CD4-positive, alpha-beta T cell treated with Interleukin-6 at 100 ng/mL for 8 hours (primary cell): ENCODE results near the gene TMEM131L.
"Not testable (repeated sequence)": the region's sequence is repeated elsewhere in the genome, so short reads cannot be mapped to it uniquely, and the experiment has no call there.

Experiments
- DNase-seq: peaks from one replicate; pipeline ENCODE4 v3.0.0-alpha.2; 2020; ENCODE audit warnings: mixed read lengths, low spot score

TMEM131L gene

DNA sequence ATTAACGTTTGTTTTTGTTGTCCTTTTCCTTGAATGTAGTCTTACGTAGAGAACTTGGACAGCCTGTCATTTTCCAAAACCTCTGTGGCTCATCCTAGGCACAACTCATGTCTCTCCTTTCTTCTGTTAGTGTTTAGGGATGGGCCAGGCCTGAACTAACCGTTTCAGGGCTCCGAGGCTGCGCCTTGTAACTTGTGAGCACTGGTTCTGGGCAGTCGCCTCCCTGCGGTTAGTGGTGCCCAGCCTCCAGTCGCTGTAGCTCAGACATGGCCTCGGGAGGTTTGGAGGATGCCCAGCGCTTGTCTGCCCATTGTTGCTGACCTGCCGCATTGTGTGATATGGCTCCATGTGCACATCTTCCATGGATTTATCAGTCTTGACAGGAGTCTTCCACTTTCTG lies 32.8 kb downstream of the TMEM131L start:
- DNase-seq = no peak

DNA sequence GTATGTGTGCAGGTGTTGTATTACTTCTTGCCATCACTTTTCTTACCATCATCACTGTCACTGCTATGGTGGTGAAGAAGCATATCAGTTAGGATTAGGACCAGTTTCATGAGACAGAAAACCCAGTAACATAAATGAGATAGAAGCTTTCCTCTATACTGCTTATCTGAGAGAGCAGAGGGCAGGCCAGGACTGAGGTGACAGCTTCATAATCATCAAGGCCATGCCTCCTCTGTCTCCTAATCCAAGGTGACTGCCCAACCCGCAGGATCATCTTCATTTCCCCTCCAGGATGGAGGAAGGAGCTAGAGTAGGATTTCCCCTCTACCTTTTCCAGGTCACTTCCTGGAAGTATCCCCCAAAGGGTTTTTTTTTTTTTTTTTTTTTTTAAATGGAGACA lies 35.4 kb downstream of the TMEM131L start:
- no peak for DNase-seq

DNA sequence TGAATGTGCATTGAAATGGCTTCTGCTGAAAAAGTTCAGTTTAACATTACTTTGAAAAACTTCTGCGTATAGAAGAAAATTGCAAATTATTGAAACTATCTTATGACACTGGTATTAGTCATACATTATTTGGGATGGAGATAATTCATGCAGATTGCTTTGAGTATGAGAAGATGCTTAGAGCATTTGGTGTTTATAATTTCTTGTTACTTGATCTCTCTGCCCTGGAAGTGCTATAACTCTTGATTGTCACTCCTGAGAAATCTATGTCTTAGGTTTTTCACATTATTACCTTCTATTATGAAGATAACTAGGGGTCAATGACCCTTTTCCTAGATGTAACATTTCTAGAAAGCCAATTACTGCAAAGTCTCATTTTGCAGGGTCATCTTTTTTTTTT lies 36.4 kb downstream of the TMEM131L start:
- no peak for DNase-seq

DNA sequence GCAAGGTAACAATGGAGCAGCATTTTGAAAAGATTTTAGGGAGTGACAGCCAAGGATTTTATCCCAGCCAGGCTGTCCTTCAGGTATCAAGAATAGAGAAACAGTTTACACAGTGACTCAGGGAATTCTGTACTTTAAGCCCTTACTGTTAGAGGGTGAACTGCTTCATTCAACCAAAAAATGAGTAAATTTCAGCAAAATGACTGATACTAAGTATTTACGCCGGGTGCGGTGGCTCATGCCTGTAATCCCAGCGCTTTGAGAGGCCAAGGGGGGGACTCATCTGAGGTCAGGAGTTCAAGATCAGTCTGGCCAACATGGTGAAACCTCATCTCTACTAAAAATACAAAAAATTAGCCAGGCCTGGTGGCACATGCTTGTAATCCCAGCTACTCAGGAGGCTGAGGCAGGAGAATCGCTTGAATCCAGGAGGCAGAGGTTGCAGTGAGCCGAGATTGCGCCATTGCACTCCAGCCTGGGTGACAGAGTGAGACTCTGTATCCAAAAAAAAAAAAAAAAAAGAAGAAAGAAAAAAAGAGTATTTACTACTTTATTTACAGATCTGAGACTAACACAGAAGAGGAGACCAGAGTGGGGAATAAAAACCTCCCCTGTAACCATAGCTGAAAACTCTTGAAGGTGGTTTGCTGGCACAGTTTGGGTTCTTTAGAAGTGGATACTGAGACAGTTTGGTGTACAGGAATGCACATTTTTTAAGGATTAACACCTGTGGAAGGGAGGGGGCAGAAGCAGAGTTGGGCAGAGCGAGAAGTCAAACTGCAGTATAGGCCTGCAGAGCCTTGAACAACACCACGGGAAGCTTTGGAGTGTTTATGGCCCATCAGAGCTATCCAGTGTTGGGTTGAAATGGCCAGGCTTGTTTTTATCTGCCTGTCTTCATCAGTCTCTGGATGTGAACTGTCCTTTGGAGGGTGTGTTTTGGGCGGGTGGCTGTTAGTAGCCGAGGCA lies 40.5 kb downstream of the TMEM131L start:
- no peak for DNase-seq

DNA sequence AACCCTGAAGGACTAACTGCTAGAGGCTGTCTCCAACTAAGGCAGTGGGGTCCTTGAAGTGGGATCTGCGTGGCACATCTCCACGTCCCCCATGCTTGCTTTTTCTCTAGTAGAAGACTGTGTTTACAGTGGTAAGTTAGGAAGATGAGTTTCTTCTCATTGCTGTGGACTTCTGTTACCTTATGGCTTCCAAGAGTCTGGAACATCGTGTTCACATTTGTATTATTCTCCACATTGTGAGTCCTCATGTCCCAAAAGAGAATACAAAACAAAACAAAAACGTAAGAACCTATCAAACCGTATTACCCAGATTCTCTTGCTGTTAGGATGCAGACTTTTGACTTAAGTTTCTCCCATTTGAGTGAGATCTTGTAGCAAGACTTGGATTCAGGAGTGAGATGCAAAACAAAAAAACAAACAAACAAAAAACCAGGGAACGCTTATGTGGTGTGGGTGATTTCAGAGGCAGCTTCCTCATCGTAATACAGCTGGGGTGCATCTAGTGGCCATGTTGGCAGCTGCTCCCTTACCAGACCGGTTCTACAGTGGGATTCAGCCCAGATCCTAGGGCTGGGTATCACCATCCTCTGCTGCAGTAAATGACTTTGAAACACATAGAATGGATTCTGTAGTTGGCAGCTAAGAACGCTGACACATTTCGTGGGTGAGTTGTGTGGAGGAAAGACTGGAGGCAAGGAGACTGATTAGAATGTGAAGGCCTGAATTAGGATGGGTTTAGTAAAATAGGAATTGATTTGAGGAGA lies 41.3 kb downstream of the TMEM131L start:
- DNase-seq = no peak

DNA sequence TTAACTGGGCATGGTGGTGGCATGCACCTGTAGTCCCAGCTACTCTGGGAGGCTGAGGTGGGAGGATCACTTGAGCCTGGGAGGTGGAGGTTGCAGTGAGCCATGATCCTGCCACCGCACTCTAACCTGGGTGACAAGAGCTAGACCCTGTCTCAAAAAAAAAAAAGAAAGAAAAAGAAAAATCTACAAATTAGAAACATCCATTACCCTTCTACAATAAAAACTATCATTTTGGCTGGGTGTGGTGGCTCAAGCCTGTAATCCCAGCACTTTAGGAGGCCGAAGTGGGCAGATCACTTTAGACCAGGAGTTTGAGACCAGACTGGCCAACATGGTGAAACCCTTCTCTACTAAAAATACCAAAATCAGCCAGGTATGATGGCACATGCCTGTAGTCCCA lies 43.1 kb downstream of the TMEM131L start:
- DNase-seq = not testable (repeated sequence)

DNA sequence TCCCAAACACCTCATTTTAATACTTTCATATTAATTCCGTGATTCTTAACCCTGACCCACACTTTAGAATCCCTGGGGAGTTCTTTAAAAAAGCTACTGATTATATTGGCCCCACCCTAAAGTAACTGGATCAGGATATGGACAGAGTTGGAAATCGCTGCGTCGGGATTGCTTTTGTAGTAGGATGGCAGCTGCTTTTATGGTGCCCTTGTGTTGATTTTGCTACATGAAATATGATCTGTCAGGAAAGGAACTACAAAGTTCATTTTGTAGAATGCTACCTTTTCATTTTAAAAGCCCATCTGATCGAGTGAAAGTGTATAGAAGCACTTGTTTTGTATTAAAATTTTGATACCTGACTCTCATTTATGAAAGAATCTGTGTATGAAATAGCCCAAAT lies 43.6 kb downstream of the TMEM131L start:
- no peak for DNase-seq

DNA sequence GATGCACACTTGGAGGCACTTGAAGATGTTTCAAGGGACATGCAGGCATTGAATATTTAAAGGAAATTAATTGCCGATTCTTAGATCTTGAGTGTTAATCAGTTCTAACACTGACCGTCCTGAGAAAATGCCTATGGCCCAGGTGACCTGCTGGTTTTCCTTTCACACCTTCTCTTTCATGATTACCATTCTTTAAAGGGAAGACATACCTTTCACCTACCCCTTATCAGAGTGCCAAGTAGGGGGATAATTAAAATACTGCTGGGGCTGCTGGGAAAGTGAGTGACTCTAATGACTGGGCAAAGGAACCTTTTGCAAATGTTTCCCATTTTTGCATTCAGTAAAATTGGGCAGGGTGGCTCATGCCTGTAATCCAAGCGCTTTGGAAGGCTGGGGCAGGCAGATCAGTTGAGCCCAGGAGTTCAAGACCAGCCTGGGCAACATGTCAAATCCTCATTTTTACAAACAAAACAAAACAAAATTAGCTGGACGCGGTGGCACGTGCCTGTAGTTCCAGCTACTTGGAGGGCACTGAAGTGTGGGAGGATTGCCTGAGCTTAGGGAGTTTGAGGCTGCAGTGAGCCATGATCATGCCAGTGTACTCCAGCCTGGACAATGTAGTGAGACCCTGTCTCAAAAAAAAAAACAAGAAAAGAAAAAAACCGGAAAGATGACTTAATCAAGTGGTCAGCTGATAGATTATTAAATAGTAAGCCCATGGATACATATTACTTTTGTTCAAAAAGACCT lies 44.3 kb downstream of the TMEM131L start:
- DNase-seq = no peak

DNA sequence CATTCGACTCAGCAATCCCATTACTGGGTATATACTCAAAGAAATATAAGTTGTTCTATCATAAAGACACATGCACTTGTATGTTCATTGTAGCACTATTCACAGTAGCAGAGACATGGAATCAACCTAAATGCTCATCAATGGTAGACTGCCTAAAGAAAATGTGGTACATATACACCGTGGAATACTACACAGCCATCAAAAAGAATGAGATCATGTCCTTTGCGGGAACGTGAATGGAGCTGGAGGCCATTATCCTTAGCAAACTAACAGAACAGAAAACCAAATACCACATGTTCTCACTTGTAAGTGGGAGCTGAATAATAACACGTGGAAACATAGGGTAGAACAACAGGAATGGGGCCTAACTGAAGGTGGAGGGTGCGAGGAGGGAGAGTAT lies 44.9 kb downstream of the TMEM131L start:
- no peak for DNase-seq

DNA sequence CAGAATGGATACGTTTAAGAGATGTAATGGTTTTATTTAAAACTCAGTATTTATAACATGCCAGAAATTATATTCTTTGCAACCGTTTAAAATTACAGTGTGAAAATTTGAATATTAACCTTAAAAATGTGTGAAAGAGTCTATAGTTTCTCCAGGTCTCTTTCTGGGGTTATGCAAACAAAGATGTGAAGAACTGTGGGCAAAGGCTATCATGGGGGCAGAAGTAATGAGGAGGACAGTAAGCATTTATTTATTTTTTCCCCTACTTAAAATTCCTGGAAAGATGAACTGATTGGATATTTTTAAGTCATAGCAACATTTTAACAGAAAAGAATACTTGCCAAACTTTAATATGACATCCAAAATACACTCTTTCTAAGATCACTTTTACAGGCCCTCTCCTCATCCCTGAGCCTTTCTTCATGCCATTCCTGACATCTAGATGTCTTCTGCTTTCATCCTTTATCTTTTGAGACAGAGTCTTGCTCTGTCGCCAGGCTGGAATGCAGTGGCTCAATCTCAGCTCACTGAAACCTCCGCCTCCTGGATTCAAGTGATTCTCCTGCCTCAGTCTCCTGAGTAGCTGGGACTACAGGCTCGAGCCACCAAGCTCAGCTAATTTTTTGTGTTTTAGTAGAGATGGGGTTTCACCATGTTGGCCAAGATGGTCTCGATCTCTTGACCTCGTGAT lies 46.1 kb downstream of the TMEM131L start:
- no peak for DNase-seq

DNA sequence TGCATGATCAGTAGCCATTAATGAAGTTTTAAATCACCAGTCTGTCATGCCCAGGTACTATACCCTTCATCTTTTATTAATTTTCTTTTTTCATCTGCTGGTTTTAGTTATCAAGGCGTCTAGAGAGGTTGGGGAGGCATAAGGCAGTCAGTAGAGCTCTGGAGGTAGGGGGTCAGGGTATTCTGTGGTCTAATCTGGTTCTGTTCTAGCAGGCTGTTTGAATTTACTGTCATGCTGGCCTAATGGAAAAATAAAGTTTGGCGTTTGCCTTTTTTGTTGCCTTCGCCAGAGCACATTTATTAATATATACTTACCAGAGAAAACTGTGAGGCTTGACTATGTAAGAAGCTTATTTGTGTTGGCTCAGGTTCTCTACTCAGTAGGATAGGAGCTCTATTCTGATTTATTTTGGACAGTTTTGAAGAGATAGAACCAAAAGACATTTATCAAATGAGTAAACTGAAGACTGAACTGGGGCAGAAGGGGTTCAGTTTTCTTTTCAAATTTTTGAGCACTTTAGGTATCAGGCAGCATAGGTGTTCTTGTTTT lies 46.9 kb downstream of the TMEM131L start:
- no peak for DNase-seq

DNA sequence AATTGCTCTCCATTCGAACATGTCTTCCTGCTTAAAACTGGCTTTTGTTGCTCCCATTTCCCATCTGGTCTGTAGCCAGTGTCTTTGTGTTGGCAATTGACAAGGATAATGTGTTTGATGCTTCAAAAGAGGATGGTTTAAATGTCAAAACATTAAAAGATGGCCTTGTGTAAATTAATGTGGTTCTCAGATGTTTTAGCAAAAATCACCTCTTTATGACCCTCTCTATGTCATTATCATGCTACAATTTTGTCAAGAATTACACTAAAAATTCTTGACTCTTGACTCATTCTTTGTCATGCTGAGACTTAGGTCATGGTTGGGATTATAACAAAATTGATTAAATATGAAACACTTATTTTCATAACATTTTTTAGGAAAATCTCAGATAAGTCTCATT lies 47.4 kb downstream of the TMEM131L start:
- DNase-seq = no peak

DNA sequence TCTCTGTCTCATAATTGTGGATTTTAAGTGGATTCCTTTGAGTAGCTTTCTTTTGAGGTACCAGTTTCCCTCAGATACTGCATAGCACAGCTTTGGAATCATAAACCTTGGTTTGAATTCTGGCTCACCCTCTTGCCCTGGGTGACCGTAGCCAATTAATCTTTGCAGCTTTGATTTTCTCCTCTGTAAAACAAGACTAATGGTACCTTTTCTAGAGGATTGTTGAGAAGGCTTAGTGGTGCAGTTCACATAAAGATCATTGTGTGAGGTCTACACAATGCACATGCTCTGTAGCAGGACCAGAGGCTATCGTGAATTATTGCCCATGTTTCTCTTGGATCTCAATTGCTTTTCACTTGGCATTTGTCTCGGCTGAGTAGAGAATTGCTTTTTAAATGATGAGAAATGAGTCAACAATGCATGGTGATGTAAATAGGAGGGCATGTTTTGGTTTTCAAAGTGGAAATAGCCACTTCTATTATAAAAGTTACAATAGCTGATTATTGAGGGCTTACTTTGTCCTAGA lies 47.9 kb downstream of the TMEM131L start:
- no peak for DNase-seq

DNA sequence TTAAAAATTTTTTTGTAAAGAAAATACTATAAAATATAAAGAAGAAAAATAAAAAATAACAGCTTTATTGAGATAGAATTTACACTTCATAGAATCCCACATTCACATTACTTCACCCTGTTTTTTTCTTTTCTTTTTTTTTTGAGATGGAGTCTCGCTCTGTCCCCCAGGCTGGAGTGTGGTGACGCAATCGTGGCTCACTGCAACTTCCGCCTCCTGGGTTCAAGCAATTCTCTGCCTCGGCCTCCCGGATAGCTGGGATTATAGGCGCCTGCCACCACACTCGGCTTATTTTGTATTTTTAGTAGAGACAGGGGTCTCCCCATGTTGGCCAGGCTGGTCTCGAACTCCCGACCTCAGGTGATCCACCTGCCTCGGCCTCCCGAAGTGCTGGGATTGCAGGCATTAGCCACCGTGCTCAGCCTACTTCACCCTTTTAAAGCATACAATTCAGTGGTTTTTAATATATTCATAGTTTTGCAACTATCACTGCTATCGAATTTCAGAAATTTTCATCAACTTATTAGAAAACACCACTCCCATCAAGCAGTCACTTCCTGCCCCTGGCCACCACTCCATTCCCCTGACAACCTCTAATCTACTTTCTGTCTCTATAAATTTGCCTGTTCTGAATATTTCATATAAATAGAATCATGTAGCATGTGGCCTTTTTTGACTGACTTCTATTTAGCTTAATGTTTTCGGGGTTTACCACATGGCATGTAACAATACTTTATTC lies 48.7 kb downstream of the TMEM131L start:
- DNase-seq = no peak

DNA sequence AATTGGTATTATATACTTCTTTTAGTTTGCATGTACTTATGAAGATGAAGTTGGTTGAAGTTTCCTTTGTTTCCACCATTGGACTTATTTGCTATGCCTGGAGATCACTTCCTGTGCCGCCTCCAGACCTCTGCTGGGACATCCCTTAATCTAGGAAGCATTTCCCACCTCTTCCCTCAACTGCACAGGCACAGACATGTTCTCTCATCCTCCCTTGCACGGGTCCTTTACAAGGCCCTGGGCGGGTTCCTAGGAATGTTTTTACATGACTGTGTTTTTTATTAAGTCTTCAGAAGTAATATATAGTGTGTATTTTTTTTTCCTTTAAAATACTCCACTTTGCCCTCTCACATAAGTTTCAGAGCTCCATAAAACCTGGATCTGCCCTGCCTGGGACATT lies 51.0 kb downstream of the TMEM131L start:
- DNase-seq = no peak

DNA sequence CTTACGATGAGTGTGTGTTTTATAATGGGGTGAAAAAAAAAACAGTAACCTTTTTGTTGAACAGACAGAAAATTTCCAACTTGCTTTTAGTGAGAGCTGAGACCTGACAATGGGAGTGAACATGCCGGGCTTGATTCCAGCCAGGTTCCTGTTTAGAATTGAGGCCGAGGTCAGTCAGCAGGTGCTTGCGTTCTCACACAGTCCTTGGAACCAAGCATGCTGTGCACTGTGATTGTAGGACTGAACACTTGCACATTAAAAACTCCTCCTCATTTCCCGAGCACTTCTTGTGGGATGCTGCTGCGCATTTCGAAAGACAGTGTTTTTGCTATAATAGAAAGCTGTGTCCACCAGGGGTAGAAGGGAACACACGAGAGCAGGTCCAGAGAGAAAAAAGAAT lies 51.8 kb downstream of the TMEM131L start:
- DNase-seq = no peak

DNA sequence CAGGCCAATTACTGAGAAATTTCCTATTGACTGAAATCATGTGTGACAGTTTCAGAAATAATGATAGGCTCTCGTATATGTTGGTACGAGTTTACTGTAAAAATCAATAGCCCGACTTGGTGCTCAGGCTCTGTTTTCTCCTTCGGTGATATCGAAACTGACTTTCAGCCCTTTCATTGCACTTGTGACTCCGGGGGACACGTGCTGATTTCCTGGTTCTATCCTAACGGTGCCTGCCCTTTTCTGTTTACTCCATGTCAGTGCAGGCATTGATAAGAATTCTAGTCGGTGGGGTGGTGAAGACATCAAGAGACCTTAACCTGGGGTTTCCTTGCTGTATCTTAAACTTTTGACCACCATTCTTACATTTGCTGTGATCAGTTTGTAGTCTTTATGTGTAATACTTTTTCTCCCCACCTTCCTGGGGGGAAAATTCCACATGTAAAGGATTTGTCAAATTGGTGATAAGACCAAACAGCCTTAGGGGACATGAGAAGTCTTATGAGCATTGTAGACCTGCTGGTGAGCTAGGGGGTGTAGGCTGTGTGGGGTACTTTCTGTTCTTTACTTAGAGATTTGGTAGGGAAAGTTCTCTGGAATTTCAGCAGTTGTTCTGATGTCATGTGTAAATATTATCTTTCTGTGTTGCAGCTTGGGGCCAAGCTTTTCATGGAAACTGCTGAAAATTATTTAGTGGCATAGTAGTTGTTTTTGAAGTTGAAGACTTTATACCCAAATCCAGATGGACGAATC lies 52.7 kb downstream of the TMEM131L start:
- DNase-seq = no peak

DNA sequence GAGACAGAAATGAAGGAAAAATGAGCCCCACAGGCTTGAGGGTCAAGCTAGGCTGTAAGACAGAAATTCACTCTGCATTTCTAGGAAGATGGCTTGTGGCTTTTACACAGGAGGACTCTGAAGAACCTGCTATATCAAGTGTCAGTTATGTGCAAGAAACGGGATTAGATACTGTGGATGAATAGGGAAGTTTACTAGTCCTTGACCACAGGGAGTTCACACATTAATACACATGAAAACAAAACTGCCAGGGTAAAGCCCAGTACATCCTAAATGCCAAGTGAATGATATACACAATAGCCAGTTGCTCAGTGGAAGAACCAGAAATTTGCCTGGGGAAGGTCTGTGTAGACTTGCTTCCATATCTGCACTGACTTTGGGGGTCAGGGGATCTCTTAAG lies 53.5 kb downstream of the TMEM131L start:
- DNase-seq = no peak

DNA sequence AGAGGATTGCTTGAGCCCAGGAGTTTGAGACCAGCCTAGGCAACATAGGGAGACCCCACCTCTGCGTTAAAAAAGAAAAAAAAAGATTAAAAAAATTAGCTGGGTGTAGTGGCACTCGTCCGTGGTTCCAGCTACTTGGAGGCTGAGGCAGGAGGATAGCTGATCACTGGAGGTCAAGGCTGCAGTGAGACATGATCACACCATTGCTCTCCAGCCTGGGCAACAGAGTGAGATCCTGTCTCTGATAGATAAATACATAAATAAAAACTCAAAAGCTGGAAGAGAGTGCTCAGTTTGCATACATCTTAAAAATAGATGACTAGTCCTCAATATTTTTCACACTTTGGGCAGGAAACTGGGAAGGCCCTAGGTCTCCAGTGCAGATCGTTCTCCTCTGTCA lies 54.1 kb downstream of the TMEM131L start:
- DNase-seq = no peak

DNA sequence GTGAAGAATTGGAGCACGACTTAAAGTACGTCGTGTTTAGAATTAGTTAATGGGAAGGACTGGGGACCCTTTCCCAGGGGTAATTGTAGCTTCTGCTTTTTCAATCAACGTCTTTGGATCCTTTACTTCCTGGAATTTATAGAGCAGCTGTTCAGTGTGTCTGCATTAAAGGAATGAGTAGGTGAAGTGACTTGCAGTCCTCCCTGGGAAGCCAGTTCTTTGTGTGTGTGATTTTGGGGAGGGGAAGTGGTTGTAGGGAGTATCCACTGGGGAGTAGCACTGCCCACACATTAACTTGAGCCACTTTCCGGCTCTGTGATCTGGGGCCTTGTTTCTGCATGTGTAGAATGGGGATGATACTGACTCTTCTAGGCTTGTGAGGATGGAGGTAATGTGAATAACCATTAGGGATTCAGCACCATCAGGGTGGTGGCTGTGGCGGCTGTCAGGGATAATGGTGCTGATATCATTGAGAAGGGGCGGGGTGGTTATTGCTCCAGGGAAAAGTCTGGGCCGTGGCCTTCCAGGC lies 54.7 kb downstream of the TMEM131L start:
- DNase-seq = no peak
